Vagina (tissue), 2 donors: ENCODE data around the gene TEKT5.

Experiments used
- POLR2A ChIP-seq, 2 donors: fragments of 450-650 bp; IDR thresholded peaks; one replicate each; pipeline ENCODE4 v1.6.1; 2017; ENCODE audit warnings: antibody characterized with exemption in 2 of 2, mild to moderate bottlenecking in 2 of 2, moderate library complexity in 2 of 2
- POLR2AphosphoS5 ChIP-seq, 2 donors: sonication (generic); formaldehyde crosslinking; IDR thresholded peaks; one replicate each; pipeline ENCODE4 v1.9.0; 2017; ENCODE audit warnings: antibody characterized with exemption in 2 of 2, mild to moderate bottlenecking in 2 of 2, low read depth in 1 of 2; ENCODE audit not compliant: insufficient read depth in 1 of 2
- TF ChIP-seq, protein P1 (sequence below), 3 experiments: fragments of 450-650 bp in 2 of 3; fragments of 200-600 bp in 1 of 3; sonication (generic) in 1 of 3; IDR thresholded peaks; one replicate each; pipeline ENCODE4 v1.5.1; 2017 to 2019; ENCODE audit warnings: antibody characterized with exemption in 3 of 3, mild to moderate bottlenecking in 2 of 3, moderate library complexity in 2 of 3

- TF ChIP-seq, protein P1, sequence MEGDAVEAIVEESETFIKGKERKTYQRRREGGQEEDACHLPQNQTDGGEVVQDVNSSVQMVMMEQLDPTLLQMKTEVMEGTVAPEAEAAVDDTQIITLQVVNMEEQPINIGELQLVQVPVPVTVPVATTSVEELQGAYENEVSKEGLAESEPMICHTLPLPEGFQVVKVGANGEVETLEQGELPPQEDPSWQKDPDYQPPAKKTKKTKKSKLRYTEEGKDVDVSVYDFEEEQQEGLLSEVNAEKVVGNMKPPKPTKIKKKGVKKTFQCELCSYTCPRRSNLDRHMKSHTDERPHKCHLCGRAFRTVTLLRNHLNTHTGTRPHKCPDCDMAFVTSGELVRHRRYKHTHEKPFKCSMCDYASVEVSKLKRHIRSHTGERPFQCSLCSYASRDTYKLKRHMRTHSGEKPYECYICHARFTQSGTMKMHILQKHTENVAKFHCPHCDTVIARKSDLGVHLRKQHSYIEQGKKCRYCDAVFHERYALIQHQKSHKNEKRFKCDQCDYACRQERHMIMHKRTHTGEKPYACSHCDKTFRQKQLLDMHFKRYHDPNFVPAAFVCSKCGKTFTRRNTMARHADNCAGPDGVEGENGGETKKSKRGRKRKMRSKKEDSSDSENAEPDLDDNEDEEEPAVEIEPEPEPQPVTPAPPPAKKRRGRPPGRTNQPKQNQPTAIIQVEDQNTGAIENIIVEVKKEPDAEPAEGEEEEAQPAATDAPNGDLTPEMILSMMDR (IDR thresholded peaks at IDR 0.05) = no peak
- TF ChIP-seq POLR2A (IDR thresholded peaks at IDR 0.05) = no peak
- TF ChIP-seq POLR2AphosphoS5 (IDR thresholded peaks at IDR 0.05; ENCODE audit: insufficient read depth in 1 of 2, low read depth in 1 of 2) = no peak
These were observed 88.1 kb downstream of the TEKT5 start for GRCh38 chr16:10606607-10607006.
